ENCODE measurements around the gene LTBP1. TPM values are rescaled to one million over a fixed set of nuclear protein-coding genes. Genes with fewer than 3 reads are reported as not detected.

LTBP1 gene
- total and polyA plus RNA-seq, 2 experiments from 2014 or later: 15.7 to 49.8 TPM

DNA sequence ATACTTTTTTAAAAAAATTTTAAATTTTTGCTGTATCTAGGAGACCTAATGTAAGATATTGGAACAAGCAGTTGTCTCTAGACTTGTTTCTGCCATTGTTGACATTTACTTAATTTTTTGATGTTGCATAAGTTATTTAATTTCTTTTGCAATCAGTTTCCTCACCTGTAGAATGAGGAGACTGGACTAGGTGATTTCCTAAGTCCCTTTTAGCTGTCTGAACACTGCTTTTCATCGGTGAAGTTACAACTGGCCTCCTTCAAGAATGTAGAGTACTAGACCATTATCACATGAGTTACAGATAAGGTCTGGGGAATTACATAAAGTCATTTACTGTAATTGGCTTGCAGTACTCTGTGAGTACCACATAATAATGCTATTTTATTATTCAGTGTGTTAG, 147.6 kb downstream of the LTBP1 start:
- TF ChIP-seq NANOG (IDR thresholded peaks at IDR 0.05; ENCODE audit: borderline replicate concordance): no peak
- no peak for TF ChIP-seq ZNF331 (CRISPR knock-in tag; IDR thresholded peaks at IDR 0.05; ENCODE audit: low read depth)
- TF ChIP-seq, protein P1, sequence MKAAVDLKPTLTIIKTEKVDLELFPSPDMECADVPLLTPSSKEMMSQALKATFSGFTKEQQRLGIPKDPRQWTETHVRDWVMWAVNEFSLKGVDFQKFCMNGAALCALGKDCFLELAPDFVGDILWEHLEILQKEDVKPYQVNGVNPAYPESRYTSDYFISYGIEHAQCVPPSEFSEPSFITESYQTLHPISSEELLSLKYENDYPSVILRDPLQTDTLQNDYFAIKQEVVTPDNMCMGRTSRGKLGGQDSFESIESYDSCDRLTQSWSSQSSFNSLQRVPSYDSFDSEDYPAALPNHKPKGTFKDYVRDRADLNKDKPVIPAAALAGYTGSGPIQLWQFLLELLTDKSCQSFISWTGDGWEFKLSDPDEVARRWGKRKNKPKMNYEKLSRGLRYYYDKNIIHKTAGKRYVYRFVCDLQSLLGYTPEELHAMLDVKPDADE (IDR thresholded peaks at IDR 0.05): no peak
- no peak for TF ChIP-seq EZH2phosphoT487 (IDR thresholded peaks at IDR 0.05; ENCODE audit: unreplicated experiment)
- TF ChIP-seq ZNF114 (CRISPR knock-in tag; IDR thresholded peaks at IDR 0.05): no peak
- TF ChIP-seq POLR2AphosphoS5 (IDR thresholded peaks at IDR 0.05; ENCODE audit: low read depth): no peak
- TF ChIP-seq, protein P2, sequence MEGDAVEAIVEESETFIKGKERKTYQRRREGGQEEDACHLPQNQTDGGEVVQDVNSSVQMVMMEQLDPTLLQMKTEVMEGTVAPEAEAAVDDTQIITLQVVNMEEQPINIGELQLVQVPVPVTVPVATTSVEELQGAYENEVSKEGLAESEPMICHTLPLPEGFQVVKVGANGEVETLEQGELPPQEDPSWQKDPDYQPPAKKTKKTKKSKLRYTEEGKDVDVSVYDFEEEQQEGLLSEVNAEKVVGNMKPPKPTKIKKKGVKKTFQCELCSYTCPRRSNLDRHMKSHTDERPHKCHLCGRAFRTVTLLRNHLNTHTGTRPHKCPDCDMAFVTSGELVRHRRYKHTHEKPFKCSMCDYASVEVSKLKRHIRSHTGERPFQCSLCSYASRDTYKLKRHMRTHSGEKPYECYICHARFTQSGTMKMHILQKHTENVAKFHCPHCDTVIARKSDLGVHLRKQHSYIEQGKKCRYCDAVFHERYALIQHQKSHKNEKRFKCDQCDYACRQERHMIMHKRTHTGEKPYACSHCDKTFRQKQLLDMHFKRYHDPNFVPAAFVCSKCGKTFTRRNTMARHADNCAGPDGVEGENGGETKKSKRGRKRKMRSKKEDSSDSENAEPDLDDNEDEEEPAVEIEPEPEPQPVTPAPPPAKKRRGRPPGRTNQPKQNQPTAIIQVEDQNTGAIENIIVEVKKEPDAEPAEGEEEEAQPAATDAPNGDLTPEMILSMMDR (conservative IDR thresholded peaks at IDR 0.05; ENCODE audit: low read depth in 2 of 2): no peak
- TF ChIP-seq EZH2 (IDR thresholded peaks at IDR 0.05; ENCODE audit: low read depth, unreplicated experiment): no peak
- TF ChIP-seq CREB1 (CRISPR knock-in tag; IDR thresholded peaks at IDR 0.05; ENCODE audit: low read depth): no peak
- TF ChIP-seq, protein P3, sequence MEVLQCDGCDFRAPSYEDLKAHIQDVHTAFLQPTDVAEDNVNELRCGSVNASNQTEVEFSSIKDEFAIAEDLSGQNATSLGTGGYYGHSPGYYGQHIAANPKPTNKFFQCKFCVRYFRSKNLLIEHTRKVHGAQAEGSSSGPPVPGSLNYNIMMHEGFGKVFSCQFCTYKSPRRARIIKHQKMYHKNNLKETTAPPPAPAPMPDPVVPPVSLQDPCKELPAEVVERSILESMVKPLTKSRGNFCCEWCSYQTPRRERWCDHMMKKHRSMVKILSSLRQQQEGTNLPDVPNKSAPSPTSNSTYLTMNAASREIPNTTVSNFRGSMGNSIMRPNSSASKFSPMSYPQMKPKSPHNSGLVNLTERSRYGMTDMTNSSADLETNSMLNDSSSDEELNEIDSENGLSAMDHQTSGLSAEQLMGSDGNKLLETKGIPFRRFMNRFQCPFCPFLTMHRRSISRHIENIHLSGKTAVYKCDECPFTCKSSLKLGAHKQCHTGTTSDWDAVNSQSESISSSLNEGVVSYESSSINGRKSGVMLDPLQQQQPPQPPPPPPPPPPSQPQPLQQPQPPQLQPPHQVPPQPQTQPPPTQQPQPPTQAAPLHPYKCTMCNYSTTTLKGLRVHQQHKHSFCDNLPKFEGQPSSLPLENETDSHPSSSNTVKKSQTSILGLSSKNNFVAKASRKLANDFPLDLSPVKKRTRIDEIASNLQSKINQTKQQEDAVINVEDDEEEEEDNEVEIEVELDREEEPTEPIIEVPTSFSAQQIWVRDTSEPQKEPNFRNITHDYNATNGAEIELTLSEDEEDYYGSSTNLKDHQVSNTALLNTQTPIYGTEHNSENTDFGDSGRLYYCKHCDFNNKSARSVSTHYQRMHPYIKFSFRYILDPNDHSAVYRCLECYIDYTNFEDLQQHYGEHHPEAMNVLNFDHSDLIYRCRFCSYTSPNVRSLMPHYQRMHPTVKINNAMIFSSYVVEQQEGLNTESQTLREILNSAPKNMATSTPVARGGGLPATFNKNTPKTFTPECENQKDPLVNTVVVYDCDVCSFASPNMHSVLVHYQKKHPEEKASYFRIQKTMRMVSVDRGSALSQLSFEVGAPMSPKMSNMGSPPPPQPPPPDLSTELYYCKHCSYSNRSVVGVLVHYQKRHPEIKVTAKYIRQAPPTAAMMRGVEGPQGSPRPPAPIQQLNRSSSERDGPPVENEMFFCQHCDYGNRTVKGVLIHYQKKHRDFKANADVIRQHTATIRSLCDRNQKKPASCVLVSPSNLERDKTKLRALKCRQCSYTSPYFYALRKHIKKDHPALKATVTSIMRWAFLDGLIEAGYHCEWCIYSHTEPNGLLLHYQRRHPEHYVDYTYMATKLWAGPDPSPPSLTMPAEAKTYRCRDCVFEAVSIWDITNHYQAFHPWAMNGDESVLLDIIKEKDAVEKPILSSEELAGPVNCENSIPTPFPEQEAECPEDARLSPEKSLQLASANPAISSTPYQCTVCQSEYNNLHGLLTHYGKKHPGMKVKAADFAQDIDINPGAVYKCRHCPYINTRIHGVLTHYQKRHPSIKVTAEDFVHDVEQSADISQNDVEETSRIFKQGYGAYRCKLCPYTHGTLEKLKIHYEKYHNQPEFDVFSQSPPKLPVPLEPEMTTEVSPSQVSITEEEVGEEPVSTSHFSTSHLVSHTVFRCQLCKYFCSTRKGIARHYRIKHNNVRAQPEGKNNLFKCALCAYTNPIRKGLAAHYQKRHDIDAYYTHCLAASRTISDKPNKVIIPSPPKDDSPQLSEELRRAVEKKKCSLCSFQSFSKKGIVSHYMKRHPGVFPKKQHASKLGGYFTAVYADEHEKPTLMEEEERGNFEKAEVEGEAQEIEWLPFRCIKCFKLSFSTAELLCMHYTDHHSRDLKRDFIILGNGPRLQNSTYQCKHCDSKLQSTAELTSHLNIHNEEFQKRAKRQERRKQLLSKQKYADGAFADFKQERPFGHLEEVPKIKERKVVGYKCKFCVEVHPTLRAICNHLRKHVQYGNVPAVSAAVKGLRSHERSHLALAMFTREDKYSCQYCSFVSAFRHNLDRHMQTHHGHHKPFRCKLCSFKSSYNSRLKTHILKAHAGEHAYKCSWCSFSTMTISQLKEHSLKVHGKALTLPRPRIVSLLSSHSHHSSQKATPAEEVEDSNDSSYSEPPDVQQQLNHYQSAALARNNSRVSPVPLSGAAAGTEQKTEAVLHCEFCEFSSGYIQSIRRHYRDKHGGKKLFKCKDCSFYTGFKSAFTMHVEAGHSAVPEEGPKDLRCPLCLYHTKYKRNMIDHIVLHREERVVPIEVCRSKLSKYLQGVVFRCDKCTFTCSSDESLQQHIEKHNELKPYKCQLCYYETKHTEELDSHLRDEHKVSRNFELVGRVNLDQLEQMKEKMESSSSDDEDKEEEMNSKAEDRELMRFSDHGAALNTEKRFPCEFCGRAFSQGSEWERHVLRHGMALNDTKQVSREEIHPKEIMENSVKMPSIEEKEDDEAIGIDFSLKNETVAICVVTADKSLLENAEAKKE (CRISPR knock-in tag; IDR thresholded peaks at IDR 0.05): no peak
- TF ChIP-seq STAT1 (IDR thresholded peaks at IDR 0.05; ENCODE audit: unreplicated experiment): no peak
- TF ChIP-seq, protein P4, sequence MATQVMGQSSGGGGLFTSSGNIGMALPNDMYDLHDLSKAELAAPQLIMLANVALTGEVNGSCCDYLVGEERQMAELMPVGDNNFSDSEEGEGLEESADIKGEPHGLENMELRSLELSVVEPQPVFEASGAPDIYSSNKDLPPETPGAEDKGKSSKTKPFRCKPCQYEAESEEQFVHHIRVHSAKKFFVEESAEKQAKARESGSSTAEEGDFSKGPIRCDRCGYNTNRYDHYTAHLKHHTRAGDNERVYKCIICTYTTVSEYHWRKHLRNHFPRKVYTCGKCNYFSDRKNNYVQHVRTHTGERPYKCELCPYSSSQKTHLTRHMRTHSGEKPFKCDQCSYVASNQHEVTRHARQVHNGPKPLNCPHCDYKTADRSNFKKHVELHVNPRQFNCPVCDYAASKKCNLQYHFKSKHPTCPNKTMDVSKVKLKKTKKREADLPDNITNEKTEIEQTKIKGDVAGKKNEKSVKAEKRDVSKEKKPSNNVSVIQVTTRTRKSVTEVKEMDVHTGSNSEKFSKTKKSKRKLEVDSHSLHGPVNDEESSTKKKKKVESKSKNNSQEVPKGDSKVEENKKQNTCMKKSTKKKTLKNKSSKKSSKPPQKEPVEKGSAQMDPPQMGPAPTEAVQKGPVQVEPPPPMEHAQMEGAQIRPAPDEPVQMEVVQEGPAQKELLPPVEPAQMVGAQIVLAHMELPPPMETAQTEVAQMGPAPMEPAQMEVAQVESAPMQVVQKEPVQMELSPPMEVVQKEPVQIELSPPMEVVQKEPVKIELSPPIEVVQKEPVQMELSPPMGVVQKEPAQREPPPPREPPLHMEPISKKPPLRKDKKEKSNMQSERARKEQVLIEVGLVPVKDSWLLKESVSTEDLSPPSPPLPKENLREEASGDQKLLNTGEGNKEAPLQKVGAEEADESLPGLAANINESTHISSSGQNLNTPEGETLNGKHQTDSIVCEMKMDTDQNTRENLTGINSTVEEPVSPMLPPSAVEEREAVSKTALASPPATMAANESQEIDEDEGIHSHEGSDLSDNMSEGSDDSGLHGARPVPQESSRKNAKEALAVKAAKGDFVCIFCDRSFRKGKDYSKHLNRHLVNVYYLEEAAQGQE (IDR thresholded peaks at IDR 0.05; ENCODE audit: unreplicated experiment): no peak
- TF ChIP-seq JUNB (IDR thresholded peaks at IDR 0.05; ENCODE audit: unreplicated experiment): no peak
- ATAC-seq (no peak), DNase-seq (ENCODE audit: low spot score) (no peak)
- Histone ChIP-seq H3K4me2 (no peak overlapping the region), H3K9me2 (ENCODE audit: insufficient read depth) (0 out of 2 replicates have a peak, but pooled peaks cover 3% of the 10 kb centered on the region), H3K36me3 (ENCODE audit: insufficient read depth) (no peaks in the 10 kb centered on the region), H3F3A (replicated peaks; ENCODE audit: low read depth) (no peaks in the 10 kb centered on the region), H3K79me2 (replicated peaks; ENCODE audit: insufficient read depth) (no peaks in the 10 kb centered on the region), H3K27me3 (ENCODE audit: insufficient read depth) (no peaks in the 10 kb centered on the region), H3K4me3 (no peak overlapping the region), H2AFZ (no peak overlapping the region), H4K20me1 (replicated peaks; ENCODE audit: insufficient read depth) (no peaks in the 10 kb centered on the region), H3K4me1 (ENCODE audit: insufficient read depth) (no peaks in the 10 kb centered on the region), H3K27ac (ENCODE audit: low read depth) (no peak overlapping the region)
- Mint-ChIP-seq H3K36me3 (ENCODE audit: low read depth) (no peaks in the 10 kb centered on the region), H3K27me3 (ENCODE audit: insufficient read depth, low read depth, poor library complexity) (no peaks in the 10 kb centered on the region), H3K9me3 (no peaks in the 10 kb centered on the region), H3K4me3 (no peak overlapping the region), H3K27ac (no peak overlapping the region), H3K4me1 (no peaks in the 10 kb centered on the region)

Data from GM23338 (cell line).